ENCODE results near the gene KCNQ4. TPM values are rescaled to one million over a fixed set of nuclear protein-coding genes. Genes with fewer than 3 reads are reported as not detected.

The KCNQ4 gene
- total RNA-seq, 1 donor from 2014 or later: 14.5 TPM

GRCh38 chr1:40847023-40847745 is 63.6 kb downstream of the KCNQ4 start:
- intact Hi-C loops (cut with DNase I): no loop called here
- no peak for TF ChIP-seq CTCF (IDR thresholded peaks at IDR 0.05)

GRCh38 chr1:40848530-40849189 is 65.1 kb downstream of the KCNQ4 start:
- Histone ChIP-seq H3K4me1 (peaks cover 0 to 8% of the 10 kb centered on the region in 2 donors), H3K4me3 (no peak overlapping the region), H3K27ac (no peak overlapping the region), H3K9me3 (no peaks in the 10 kb centered on the region), H3K36me3 (no peaks in the 10 kb centered on the region), H3K27me3 (no peaks in the 10 kb centered on the region)
- intact Hi-C loops (cut with DNase I): loop anchor here (1.0 kb wide), 1 partner anchor 104 kb away; no protein-coding TSS in a partner anchor
- peak in 1 of 2 donors; percentile 81 for DNase-seq (ENCODE audit: low spot score in 2 of 2)
- peak; percentile 87 to 90 (median 88) for TF ChIP-seq CTCF (IDR thresholded peaks at IDR 0.05)

More at GRCh38 chr1:40847023-40847745, 63.6 kb downstream of the KCNQ4 start:
- Histone ChIP-seq H3K4me3 (no peak overlapping the region), H3K27ac (no peak overlapping the region), H3K36me3 (no peaks in the 10 kb centered on the region), H3K9me3 (no peaks in the 10 kb centered on the region), H3K27me3 (no peaks in the 10 kb centered on the region), H3K4me1 (peaks cover 0 to 5% of the 10 kb centered on the region in 2 donors)
- DNase-seq (ENCODE audit: low spot score in 2 of 2): no peak

GRCh38 chr1:40849801-40850592 is 66.4 kb downstream of the KCNQ4 start:
- intact Hi-C loops (cut with DNase I): loop anchor here (1.0 to 10.0 kb wide), 3 partner anchors 76 to 255 kb away; no protein-coding TSS in a partner anchor
- Histone ChIP-seq H3K9me3 (no peaks in the 10 kb centered on the region), H3K36me3 (no peaks in the 10 kb centered on the region), H3K4me1 (peaks cover 0 to 12% of the 10 kb centered on the region in 2 donors), H3K27ac (peak overlapping the region in 1 of 2 donors; percentile 57), H3K27me3 (no peaks in the 10 kb centered on the region), H3K4me3 (no peak overlapping the region)
- peak in 1 of 2 donors; percentile 85 for DNase-seq (ENCODE audit: low spot score in 2 of 2)
- TF ChIP-seq CTCF (IDR thresholded peaks at IDR 0.05): peak; percentile 85 to 91 (median 89)

GRCh38 chr1:40851643-40852042 is 68.1 kb downstream of the KCNQ4 start:
- no peak overlapping the region for H3K27ac ChIP-seq
- no peak overlapping the region for H3K4me3 ChIP-seq
- no peaks in the 10 kb centered on the region for H3K27me3 ChIP-seq
- no peaks in the 10 kb centered on the region for H3K9me3 ChIP-seq
- H3K4me1 ChIP-seq: peaks cover 0 to 12% of the 10 kb centered on the region in 2 donors
- DNase-seq (ENCODE audit: low spot score in 2 of 2): no peak
- intact Hi-C loops (cut with DNase I): loop anchor here (10.0 kb wide), 1 partner anchor 253 kb away; no protein-coding TSS in a partner anchor
- no peak for TF ChIP-seq CTCF (IDR thresholded peaks at IDR 0.05)
- no peaks in the 10 kb centered on the region for H3K36me3 ChIP-seq

- Histone ChIP-seq H3K36me3 (no peaks in the 10 kb centered on the region), H3K9me3 (no peaks in the 10 kb centered on the region), H3K4me3 (no peak overlapping the region), H3K4me1 (peaks cover 0 to 12% of the 10 kb centered on the region in 2 donors), H3K27me3 (no peaks in the 10 kb centered on the region), H3K27ac (peak overlapping the region; percentile 46 to 49)
- no peak for TF ChIP-seq CTCF (IDR thresholded peaks at IDR 0.05)
- DNase-seq (ENCODE audit: low spot score in 2 of 2): no peak
- intact Hi-C loops (cut with DNase I): loop anchor here (10.0 kb wide), 1 partner anchor 252 kb away; no protein-coding TSS in a partner anchor
Observed at GRCh38 chr1:40853113-40853884, 69.7 kb downstream of the KCNQ4 start.

All from ascending aorta (tissue), 2 donors.